Superior temporal gyrus (tissue), 1 donor: ENCODE measurements around the gene CNDP1.
A peak's percentile ranks its signal among the peaks of the same experiment; 100 is the strongest.
"Not testable (repeated sequence)": the region's sequence is repeated elsewhere in the genome, so short reads cannot be mapped to it uniquely, and the experiment has no call there.

Source experiments
- DNase-seq: peaks from one replicate; pipeline ENCODE4 v3.0.0-alpha.2; 2016; ENCODE audit errors: extremely low spot score

Gene CNDP1, protein sequence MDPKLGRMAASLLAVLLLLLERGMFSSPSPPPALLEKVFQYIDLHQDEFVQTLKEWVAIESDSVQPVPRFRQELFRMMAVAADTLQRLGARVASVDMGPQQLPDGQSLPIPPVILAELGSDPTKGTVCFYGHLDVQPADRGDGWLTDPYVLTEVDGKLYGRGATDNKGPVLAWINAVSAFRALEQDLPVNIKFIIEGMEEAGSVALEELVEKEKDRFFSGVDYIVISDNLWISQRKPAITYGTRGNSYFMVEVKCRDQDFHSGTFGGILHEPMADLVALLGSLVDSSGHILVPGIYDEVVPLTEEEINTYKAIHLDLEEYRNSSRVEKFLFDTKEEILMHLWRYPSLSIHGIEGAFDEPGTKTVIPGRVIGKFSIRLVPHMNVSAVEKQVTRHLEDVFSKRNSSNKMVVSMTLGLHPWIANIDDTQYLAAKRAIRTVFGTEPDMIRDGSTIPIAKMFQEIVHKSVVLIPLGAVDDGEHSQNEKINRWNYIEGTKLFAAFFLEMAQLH

DNA sequence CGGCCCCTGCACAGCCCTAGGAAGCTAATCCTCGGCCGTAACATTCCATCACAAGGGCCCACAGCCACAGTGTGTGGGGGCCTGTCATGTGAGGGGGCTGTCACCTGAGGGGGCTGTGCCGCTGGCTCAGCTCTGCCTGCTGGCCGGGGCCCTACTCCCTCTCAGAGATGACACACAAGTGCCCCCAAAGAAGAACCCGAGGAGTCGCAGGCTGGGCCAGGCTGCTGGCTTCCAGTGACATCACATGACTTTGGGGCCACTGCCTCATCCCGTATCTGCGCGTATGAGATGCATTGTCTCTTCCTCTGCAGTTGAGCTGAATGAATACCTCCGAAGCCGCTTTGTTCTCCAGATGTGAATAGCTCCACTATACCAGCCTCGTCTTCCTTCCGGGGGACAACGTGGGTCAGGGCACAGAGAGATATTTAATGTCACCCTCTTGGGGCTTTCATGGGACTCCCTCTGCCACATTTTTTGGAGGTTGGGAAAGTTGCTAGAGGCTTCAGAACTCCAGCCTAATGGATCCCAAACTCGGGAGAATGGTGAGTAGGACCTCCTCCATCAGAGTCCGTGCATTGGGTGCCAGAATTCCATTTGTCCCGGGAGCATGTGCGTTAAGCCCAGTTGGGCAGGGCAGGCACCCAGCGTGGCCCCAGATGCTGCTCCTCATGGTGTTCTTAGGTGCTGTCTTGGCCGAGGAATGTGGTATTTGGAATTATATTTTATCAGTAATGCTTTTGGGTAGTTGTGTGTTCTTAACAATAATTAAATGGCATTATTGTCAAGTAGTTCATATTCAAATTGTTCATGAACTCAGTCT is at the start of gene CNDP1:
Gene CNDP1, plus strand, starts transcription at position 351 of the 820 bp plus-strand sequence. Its CDS starts 168 bp downstream, at position 519.
- peak; percentile 91 for DNase-seq

DNA sequence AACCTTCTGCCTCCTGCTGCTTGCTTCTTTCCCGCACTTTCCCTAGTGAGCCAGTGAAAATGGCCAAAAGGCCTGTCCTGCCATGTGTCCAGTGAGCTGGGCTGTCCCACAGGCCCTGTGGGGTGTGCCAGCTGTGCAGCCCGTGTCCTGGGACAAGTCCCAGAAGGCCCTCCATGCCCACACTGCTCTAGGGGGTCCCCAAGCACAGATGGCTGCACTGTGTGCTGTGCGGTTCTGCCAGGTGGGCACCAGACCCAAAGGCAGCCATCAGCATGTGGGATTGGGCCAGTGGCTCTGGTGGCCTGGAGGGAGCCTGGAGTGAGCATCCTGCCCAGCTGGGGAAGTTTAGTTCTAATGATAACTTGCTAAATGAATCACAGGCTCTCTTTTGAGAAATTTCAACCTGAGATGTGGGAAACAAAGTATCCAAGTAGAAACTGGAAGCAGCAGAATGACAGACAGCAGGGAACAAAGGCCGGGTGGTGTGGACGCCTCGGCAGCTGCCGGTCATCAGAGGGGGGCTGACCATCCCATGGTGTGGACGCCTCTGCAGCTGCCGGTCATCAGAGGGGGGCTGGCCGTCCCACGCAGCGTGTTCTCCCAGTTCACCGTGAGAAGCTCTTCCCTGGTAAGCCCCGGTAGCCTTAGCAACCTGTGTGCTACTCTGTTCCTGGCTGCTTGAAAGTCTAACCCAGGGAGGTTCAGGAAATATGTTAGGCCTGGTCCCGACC is 48.0 kb upstream of the CNDP1 start:
- no peak for DNase-seq

DNA sequence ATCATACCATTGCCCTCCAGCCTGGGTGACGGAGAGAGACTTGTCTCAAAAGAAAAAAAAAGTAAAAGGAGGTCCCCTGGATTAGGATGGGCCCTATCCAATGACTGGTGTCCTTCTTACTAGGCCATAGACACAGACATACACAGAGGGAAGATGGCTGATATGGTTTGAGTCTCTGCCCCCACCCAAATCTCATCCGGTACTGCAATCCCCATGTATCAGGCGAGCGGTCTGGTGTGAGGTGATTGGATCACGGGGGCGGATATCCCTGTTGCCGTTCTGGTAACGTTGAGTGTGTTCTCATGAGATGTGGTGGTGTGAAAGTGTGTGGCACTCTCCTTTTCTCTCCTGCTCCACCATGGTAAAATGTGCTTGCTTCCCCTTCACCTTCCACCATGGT is 45.9 kb upstream of the CNDP1 start:
- no peak for DNase-seq

DNA sequence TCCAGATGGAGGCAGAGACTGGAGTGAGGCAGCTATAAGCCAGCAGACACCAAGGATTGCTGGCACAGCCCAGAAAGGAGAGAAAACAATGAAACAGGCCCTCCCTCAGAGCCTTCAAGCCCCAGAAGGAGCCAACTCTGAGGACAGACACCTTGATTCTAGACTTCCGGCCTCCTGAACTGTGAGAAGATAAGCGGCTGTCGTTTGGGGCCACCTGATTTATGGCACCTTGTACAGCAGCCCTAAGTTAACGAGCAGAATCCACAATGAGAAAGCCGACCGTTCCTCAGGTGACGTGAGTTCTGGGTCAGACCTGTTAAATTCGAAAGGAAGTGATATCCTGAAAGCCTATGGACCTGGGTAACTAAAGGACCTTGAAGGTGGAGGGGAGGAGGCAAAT is 45.4 kb upstream of the CNDP1 start:
- no peak for DNase-seq

DNA sequence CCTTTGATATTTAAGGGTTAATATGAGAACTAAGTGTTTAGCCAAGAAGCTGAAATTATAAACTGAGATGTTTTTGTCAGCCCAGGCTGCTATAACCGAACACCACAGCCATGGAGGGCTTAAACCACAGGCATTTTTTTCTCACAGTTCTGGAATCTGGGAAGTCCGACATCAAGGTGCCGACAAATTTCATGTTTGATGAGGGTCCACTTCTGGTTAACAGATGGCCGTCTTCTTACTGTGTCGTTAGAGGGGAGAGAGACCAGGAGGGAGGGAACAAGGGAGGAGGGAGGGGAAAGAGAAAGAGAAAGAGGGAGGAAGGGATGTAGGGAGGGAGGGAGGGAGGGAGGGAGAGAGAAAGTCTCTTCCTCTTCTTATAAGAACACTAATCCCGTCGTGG is 44.6 kb upstream of the CNDP1 start:
- no peak for DNase-seq

DNA sequence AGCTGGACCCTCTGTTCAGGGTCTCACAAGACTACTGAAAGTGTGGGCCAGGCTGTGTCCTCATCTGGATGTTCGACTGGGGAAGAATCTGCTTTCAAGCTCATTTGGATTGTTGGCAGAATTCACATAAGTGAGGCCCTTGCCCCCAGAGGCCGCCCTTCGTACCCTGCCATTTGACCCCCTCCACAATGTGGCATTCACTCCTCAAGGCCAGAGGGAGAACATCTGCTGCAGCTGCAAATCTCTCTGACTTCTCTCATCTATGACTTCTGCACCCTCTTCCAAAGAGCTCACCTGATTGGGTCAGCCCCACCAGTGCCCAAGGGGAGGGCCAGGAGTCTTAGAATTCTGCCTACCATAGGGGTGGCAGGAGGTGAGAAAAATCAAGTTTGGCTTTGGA is 42.0 kb upstream of the CNDP1 start:
- DNase-seq: no peak

DNA sequence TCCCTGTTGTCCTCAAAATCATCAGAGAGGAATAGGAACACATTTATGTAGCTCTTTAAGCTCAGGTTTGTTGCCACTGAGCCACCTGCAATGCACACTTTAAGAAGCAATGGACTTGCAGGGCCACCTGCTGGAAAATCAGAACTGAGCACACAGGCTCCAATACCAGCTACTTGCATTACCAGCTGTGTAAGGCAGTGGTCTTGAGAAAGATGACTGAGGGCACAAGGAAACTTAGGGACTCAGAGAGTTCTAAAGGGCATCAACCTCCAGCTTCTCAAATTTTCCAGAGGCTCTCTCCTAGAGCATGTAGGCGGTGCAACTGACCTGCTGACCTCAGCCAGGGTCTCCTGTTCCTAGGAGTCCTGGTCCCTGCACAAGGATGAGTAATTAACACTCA is 40.6 kb upstream of the CNDP1 start:
- peak; percentile 73 for DNase-seq

DNA sequence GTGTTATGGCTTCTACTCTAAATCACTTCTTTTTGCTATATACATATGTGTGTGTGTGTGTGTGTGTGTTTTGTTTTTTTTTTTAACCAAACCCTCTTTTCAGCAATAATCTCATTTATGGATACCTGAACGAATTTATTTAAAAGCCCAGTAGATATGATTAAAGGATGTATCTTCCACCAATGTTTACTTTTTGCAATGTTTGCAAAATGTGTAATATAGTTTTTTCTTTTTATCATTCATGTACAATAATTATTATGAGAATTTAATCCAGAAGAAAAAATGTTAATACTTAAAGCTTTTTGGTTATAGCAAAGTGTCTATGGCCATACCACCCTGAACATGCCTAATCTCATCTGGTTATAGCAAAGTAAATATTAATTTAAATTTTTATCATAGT is 39.8 kb upstream of the CNDP1 start:
- no peak for DNase-seq

DNA sequence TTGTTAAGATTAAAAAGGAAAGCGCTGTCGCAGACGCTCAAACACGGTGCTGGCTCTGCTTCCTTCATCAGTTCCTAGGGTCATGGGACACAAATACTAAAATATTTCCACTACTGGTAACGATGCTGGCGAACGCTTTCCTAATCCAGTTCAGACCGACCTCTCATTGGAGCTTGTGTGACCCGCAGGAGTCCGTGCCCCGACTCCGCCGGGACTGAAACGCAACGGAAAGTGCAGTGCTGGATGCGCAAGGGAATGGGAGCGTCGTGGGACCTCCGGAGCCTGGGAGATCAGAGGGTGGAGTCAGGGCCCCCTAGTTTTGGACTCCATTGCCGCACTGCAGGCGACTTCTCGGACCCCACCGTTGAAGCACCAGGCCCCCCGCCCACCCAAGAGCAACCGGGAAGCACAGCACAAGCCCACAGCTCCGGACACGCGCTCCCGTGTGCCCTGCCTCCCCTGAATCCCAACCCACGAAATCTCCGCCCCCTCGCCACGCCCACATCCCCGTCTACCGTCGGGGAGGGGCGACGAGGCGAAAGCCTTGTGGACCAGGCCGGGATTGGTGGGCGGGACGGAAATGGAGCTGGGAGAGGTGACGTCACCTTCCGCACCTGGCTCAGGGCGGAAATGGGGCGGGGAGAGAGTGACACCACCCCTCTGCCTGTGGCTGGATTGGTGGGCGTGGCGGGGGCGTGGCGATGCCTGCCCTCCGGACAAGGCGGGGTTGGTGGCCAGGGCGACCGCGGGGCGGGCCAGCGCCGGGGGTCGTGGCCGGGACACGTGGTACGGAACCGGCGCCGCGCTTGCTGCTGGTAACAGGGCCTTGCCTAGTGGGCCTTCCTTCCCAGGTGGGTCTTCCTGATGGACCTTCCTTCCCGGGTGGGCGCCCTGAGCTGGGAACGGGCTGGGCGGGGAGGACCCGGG is 38.5 kb upstream of the CNDP1 start, which contains the start of gene CNDP2:
Gene CNDP2, plus strand, starts transcription at position 783 of the 927 bp plus-strand sequence. CDS start 3,611 bp downstream, outside the sequence.
- DNase-seq: peak; percentile 99

DNA sequence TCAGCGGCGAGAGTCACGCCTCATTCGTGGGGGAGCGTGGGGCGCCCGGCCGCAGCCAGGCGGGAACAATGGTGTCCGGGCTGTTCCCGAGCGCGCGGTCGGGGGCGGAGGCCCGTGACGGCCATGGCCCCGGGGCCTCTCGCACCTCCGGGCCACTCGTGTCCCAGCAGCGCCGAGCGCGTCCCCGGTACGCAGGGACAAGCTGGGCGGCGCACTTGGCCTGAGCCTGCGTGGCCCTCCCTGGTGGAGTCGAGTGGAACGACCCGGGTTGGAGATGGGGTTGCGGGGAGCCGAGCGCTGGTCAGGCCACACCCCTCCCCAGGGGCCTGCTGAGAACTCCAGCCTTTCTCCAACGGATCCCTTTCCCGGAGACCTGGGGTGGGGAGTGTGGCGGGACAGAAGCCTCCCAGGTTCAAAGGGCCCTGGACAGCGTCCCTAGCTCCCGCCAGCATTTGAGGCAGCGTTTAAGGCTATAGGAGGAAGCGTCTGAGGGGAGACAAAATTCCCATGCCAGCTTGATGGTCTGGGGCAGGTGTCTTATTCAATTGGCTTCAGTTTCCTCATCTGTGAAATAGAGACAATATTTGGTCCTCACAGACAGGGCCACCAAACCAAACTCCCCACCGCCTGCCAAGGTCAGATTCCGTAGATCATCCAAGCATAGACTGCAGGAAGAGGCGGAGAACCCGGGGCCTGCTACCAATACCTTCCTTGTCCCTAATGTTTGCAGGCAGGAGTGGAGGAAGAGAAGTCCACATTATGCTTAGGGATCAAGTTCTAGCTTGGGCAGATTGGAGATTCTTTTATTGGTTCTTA is 37.6 kb upstream of the CNDP1 start:
- DNase-seq: no peak

DNA sequence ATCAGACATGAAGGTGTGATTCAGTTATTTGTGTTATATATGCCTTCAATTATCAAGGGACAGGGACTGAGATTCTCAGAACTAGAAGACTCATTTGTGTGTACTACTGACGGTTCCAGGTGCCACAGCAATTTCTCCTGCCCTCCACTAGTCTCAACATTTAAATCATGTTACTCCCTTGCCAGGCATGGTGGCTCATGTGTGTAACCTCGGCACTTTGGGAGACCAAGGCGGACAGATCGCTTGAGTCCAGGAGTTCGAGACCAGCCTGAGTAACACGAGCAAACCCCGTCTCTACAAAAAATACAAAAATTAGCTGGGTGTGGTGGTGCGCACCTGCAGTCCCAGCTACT is 37.0 kb upstream of the CNDP1 start:
- no peak for DNase-seq

DNA sequence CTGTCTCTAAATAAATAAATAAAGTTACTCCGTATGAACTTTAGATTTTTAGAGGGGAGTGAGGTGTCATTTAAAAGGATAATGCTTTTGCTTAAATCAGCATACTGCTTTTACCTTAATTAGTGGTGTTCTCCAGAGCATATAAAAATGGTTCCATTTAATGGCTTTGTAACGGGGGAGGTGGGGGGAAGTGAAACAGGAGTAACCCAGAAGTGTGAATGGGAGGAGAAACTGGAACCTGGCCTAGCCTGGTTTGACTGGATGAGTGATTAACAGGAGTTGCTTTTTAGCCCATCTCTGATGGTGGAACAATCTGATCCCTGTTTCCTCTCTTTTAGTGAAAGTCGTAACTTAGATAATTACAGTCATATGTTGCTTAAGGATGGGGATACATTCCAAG is 36.5 kb upstream of the CNDP1 start:
- DNase-seq: no peak

DNA sequence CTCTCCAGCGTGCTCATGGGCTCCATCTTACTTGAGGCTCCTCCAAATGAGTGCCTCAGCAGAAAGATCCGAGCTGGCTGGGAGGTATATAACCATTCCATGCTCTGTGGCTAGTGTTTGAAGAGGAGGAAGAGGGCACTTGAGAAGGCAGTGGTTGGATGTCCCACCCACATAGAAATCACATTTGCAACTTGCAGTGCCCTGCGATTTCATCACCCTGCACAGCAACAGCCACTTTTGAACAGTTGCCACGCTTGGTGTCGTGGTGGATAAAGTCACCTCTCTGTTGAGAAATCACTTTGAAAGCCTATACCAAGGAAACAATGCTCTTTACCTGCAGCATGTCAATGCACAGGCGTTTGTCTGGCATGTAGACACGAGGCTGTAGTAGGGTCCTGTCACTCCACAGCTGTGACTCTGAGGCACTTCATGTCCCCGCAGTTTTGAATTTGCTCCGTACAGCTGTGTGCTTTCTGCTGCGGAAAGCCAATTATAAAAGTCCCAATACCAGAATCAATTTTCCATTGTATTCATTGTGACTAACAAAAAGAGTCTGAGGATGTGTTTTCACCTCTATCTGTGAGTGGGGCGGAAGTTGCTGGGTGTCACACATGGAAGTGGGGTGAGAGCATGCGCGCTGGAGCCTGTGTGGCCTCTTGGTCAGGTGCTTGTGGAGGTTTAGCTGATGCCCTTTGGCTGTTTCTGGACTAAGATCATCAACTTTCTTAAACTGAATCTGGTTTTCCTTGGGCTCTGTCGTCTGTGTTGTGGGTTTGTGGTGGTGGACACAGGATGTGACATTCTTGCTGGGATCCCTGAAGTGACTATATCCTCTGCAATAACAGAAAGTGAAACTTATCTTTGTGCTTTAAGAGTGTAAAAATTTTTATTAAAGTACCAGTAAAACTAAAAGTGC is 35.3 kb upstream of the CNDP1 start:
- peak; percentile 74 for DNase-seq

DNA sequence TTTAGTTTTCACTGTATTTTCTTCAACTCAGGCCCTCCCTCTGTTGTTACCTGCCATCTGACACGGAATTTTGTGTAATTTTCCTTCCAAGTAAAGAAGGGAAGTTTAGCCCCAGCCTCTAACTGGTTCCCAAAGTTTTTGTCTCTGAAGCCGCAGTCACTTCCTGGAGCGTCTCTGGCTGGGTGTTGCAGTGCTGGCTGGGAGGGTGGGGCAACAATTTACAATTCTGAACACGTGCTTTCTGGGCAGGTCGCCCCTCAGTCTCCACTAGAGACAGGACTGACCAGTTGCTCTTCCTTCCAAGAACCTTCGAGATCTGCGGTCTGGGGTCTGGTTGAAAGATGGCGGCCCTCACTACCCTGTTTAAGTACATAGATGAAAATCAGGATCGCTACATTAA is 34.7 kb upstream of the CNDP1 start:
- DNase-seq: peak; percentile 78

DNA sequence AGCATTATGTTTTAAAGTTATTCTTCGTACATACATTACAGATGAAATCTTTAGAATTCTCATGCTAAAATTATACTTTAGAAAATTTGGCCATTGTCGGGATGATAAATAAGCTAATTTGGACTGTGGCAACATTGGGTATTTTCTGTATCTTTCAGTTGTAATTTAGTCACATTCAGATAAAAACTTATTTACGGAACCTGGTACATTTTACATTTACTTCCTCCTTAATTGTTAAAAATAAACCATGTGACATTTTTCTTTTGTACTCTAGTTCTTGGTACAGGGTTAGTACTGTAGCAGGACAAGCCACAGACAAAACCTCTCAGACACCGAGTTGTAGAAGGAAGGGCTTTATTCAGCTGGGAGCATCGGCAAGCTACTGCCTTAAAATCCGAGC is 33.9 kb upstream of the CNDP1 start:
- DNase-seq: no peak

DNA sequence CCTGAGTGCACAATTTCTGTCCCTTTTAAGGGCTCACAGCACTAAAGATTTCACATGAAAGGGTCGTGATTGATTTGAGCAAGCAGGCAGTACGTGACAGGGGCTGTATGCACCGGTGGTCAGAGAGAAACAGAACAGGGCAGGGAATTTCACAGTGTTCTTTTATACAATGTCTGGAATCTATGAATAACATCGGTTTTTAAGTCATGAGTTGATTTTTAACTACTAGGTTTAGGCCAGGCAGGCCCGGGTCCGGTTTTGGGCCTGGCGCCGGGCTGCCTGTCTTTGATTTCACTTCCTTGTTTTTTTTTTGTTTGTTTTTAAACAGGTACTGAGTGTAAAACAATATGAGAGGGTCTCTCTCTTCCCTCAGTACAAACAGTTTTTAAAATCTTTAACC is 33.5 kb upstream of the CNDP1 start:
- not testable (repeated sequence) for DNase-seq

DNA sequence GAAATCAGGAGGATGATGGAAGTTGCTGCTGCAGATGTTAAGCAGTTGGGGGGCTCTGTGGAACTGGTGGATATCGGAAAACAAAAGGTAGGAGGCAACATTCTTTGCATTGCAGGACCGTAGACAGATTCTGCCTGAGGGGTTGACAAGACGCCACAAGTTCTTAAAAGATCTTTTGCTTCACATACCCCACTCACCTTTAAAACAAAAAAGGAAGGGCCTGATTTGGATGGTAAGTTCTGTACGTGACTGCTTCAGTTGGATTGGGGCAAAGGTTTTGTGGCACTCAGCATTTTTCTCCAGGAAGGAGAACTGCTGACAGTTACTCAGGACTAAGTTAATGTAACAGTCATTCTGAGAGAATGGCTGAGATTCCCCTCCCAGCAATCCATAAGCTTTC is 32.9 kb upstream of the CNDP1 start:
- no peak for DNase-seq

DNA sequence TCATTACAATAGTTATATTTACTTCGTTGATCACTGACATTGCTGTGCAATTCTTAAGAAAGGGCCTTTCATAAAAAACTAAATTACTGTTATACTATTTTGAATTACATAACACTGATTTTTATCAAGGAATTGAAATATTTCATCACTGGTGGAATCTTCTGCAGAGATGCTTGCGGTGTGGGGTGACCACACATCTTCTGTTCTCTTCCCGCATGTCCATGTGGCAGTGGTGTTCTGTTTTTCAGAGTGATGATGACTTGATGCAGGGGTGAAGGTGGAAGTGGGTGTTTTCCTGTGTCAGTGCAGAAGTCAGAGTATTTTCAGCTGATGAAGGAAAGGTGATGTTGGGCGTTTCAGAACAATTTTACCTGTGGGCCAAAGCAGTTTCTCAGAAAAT is 31.2 kb upstream of the CNDP1 start:
- no peak for DNase-seq

DNA sequence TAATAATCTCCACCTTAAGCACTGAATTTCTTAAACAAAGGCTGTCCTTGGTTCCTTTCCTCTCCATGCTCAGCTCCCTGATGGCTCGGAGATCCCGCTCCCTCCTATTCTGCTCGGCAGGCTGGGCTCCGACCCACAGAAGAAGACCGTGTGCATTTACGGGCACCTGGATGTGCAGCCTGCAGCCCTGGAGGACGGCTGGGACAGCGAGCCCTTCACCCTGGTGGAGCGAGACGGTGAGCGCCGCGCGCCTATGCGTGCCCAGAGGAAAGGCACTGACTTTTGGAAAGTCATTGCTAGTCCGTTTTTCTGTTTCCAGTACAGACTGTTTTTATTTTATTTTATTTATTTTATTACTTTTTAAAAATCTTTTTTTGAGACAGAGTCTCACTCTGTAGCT is 28.5 kb upstream of the CNDP1 start:
- DNase-seq: no peak
